ELR (cell line): ENCODE results near the gene CREBL2.

ENCODE experiments used
- DNase-seq: peaks from one replicate; pipeline ENCODE4 v3.0.0-alpha.2; 2015; ENCODE audit warnings: low read depth

Gene CREBL2

GRCh38 chr12:12676605-12677004, 64.9 kb downstream of the CREBL2 start:
- no peak for DNase-seq

DNA sequence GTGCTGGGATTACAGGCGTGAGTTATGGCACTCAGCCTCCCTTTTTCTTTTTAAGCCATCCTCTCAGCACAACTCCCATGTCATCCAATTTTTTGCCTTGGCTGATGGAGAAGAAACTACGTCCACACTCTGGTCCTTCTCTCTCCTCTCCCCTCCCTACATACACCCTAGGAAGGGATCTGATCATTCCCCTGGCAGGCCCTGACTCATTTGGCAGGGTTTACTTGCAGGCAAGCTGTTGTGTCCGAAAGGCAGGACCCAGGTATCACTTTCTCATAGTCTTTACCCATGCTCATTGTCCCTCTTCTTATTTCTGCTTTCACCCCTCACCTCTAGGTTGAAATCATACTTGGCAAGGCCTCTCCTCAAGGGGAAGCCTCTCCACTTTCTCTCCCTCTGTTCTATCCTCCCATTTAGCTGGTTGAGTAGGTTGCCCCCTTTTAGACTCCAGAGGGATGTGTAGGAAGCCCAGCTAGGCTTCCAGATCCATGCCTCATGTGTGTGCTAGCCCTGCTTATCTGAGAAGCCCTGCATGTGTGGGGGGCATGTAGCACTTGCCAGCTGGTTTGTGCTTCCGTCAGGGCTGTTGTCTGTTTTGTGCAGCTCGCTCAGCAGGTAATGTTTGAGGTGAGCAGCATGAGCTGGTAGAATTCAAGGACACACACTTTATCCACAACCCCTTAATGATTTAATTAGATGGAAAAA, 69.5 kb downstream of the CREBL2 start:
- no peak for DNase-seq

- no peak for DNase-seq
These were observed 70.6 kb downstream of the CREBL2 start for GRCh38 chr12:12682284-12682683.

GRCh38 chr12:12683136-12683697, 71.5 kb downstream of the CREBL2 start:
- DNase-seq, result no peak

- no peak for DNase-seq
These were observed 72.0 kb downstream of the CREBL2 start for GRCh38 chr12:12683725-12684124.

- peak; percentile 55 for DNase-seq
These were observed 72.9 kb downstream of the CREBL2 start for GRCh38 chr12:12684375-12685106.

DNA sequence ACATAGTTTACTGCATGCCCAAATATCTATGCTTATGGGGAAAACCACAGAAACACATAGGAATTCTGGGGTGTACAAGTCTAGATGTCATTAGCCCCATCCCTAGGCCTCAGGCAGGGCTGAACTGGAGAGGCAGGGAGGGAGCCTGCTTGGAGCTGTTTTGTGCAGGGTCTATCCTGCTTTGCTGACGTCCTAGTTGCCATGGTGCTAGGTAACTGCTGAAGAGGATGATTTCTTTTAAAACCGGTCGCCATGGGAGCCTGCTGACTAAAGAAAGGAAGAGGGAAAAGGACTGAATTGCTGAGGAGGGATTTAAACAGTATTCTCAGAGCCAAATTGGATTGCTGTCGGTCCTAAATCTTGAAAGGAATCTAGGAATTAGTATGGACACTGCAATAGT, 73.6 kb downstream of the CREBL2 start:
- no peak for DNase-seq

GRCh38 chr12:12686472-12686871, 74.8 kb downstream of the CREBL2 start:
- no peak for DNase-seq

- DNase-seq, result peak; percentile 26
These were observed 75.2 kb downstream of the CREBL2 start for GRCh38 chr12:12686925-12687324.

DNA sequence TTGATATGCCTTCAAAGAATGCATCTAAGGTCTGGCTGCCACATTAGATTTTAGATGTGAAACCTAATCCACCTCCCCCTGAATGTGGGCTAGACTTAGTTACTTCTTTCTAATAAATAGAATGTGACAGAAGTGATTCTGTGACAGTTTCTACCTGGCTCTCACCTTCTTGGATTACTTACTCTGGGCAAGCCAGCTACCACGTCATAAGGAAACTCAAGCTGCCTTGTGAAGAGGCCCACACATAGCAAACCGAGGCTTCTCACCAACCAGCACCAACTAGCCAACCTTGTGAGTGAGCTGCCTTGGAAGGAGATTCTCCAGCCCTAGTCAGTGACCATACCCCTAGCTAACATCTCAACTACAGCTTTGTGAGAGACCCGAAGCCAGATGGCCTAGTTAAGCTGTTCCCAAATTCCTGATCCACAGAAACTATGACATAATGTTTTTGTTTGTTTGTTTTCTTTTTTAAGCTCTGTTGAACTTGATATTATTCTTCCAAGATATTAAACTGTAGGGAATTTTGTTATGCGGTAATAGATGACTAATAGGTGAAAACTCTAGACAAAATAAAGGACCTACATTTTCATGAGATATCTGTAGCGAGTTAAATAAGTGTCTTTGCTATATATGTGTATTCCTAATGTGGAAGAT, 78.1 kb downstream of the CREBL2 start:
- peak; percentile 32 for DNase-seq

GRCh38 chr12:12691549-12691948, 79.9 kb downstream of the CREBL2 start:
- DNase-seq, result no peak

GRCh38 chr12:12693111-12693671, 81.5 kb downstream of the CREBL2 start:
- DNase-seq, result no peak
